ENCODE data around the gene MAD2L2. TPM values are rescaled to one million over a fixed set of nuclear protein-coding genes. Genes with fewer than 3 reads are reported as not detected.

MAD2L2 gene
- total RNA-seq, 1 donor from 2014 or later, result 18.3 TPM

- H3K27me3 ChIP-seq, result no peaks in the 10 kb centered on the region
- H3K4me1 ChIP-seq, result peaks cover 0 to 5% of the 10 kb centered on the region in 2 donors
- intact Hi-C loops (cut with DNase I), result no loop called here
- DNase-seq (ENCODE audit: low spot score in 2 of 2), result no peak
- no peak overlapping the region for H3K27ac ChIP-seq
- H3K9me3 ChIP-seq, result no peaks in the 10 kb centered on the region
- TF ChIP-seq CTCF (IDR thresholded peaks at IDR 0.05), result no peak
- H3K4me3 ChIP-seq, result no peak overlapping the region
- peaks cover 31 to 55% of the 10 kb centered on the region in 2 donors for H3K36me3 ChIP-seq
Observed at GRCh38 chr1:11676386-11677103, 4.4 kb downstream of the MAD2L2 start.

- no peak for TF ChIP-seq CTCF (IDR thresholded peaks at IDR 0.05)
- no peak for DNase-seq (ENCODE audit: low spot score in 2 of 2)
- Histone ChIP-seq H3K36me3 (peaks cover 31 to 58% of the 10 kb centered on the region in 2 donors), H3K4me3 (no peak overlapping the region), H3K27ac (no peak overlapping the region), H3K9me3 (no peaks in the 10 kb centered on the region), H3K4me1 (peaks cover 0 to 4% of the 10 kb centered on the region in 2 donors), H3K27me3 (no peaks in the 10 kb centered on the region)
- intact Hi-C loops (cut with DNase I), result no loop called here
Observed at GRCh38 chr1:11675325-11675724, 5.6 kb downstream of the MAD2L2 start.

- intact Hi-C loops (cut with DNase I), result no loop called here
- Histone ChIP-seq H3K4me3 (no peak overlapping the region), H3K9me3 (no peaks in the 10 kb centered on the region), H3K4me1 (no peaks in the 10 kb centered on the region), H3K27ac (no peak overlapping the region), H3K36me3 (peaks cover 31 to 58% of the 10 kb centered on the region in 2 donors), H3K27me3 (no peaks in the 10 kb centered on the region)
- no peak for DNase-seq (ENCODE audit: low spot score in 2 of 2)
- TF ChIP-seq CTCF (IDR thresholded peaks at IDR 0.05), result no peak
Observed at GRCh38 chr1:11674488-11674887, 6.5 kb downstream of the MAD2L2 start.

GRCh38 chr1:11673089-11673769, 7.7 kb downstream of the MAD2L2 start:
- intact Hi-C loops (cut with DNase I), result no loop called here
- H3K4me1 ChIP-seq, result no peaks in the 10 kb centered on the region
- H3K9me3 ChIP-seq, result no peaks in the 10 kb centered on the region
- TF ChIP-seq CTCF (IDR thresholded peaks at IDR 0.05), result no peak
- DNase-seq (ENCODE audit: low spot score in 2 of 2), result no peak
- H3K27ac ChIP-seq, result no peak overlapping the region
- H3K27me3 ChIP-seq, result no peaks in the 10 kb centered on the region
- H3K4me3 ChIP-seq, result no peak overlapping the region
- peaks cover 31 to 63% of the 10 kb centered on the region in 2 donors for H3K36me3 ChIP-seq

- no peaks in the 10 kb centered on the region for H3K4me1 ChIP-seq
- no peak for TF ChIP-seq CTCF (IDR thresholded peaks at IDR 0.05)
- H3K27ac ChIP-seq, result no peak overlapping the region
- no peaks in the 10 kb centered on the region for H3K9me3 ChIP-seq
- intact Hi-C loops (cut with DNase I), result no loop called here
- peaks cover 31 to 55% of the 10 kb centered on the region in 2 donors for H3K36me3 ChIP-seq
- no peaks in the 10 kb centered on the region for H3K27me3 ChIP-seq
- no peak overlapping the region for H3K4me3 ChIP-seq
- no peak for DNase-seq (ENCODE audit: low spot score in 2 of 2)
Observed at GRCh38 chr1:11671544-11672286, 9.2 kb downstream of the MAD2L2 start.
